ENCODE data around the gene DFFA. TPM values are rescaled to one million over a fixed set of nuclear protein-coding genes. Genes with fewer than 3 reads are reported as not detected.

The DFFA gene
- total and polyA plus RNA-seq, 2 of the 4 experiments (the other 2 are of a cell fraction), result 28.1 to 62.6 TPM

- Histone ChIP-seq H4K8ac (ENCODE audit: low read depth in 2 of 2, low read length in 2 of 2) (no peak overlapping the region), H4K91ac (ENCODE audit: insufficient read depth, low read depth, low read length) (no peak overlapping the region), H2AFZ (replicated peaks; ENCODE audit: low read length, poor library complexity) (no peak overlapping the region), H3K27ac (ENCODE audit: insufficient read depth, low read length) (no peak overlapping the region), H3K4me3 (ENCODE audit: insufficient read depth, low read depth, low read length) (no peak overlapping the region), H2AK5ac (ENCODE audit: low read depth, low read length) (no peak overlapping the region), H3K56ac (ENCODE audit: extremely low read depth, insufficient read depth, low read length) (no peak overlapping the region), H3K9me1 (ENCODE audit: insufficient read depth, low read length) (peaks cover 19% of the 10 kb centered on the region), H2BK15ac (ENCODE audit: low read depth, low read length) (no peak overlapping the region), H2BK120ac (ENCODE audit: low read depth, low read length) (no peak overlapping the region), H3K36me3 (ENCODE audit: control insufficient read depth, insufficient read depth, low read length) (no peaks in the 10 kb centered on the region), H3K4me1 (ENCODE audit: control insufficient read depth, insufficient read depth, low read length) (peaks cover 21% of the 10 kb centered on the region), H3K79me1 (ENCODE audit: low read depth in 1 of 2, low read length in 2 of 2) (peaks cover 25 to 63% of the 10 kb centered on the region in 2 experiments), H3K14ac (replicated peaks; ENCODE audit: low read depth, low read length) (no peak overlapping the region), H2AK9ac (replicated peaks; ENCODE audit: low read depth, low read length, poor library complexity) (no peak overlapping the region), H3K23ac (ENCODE audit: low read depth, low read length) (no peak overlapping the region), H3K9me3 (ENCODE audit: control insufficient read depth, insufficient read depth, low read length) (no peaks in the 10 kb centered on the region), H2BK20ac (ENCODE audit: low read depth, low read length) (no peak overlapping the region), H3K4ac (ENCODE audit: low read depth, low read length) (no peak overlapping the region), H4K5ac (ENCODE audit: low read depth, low read length) (no peak overlapping the region), H3K18ac (ENCODE audit: low read depth, low read length) (no peak overlapping the region), H2BK5ac (ENCODE audit: low read depth, low read length, poor library complexity, severe bottlenecking) (no peak overlapping the region), H3K9ac (ENCODE audit: low read depth, low read length) (no peak overlapping the region), H3K27me3 (ENCODE audit: control insufficient read depth, insufficient read depth, low read length) (no peaks in the 10 kb centered on the region), H3K4me2 (ENCODE audit: low read depth, low read length) (no peak overlapping the region), H4K20me1 (ENCODE audit: insufficient read depth, low read length) (peaks cover 13% of the 10 kb centered on the region)
- dilution Hi-C loops (cut with HindIII; ENCODE audit: low sequenced_read_pairs, unreplicated experiment) (no loop called here), in situ Hi-C loops (cut with MboI; ENCODE audit: low sequenced_read_pairs) (loop anchor here (5.0 kb wide), 1 partner anchor 361 kb away; no protein-coding TSS in a partner anchor), intact Hi-C loops (cut with micrococcal nuclease) (loop anchor here (1.0 to 2.0 kb wide), 3 partner anchors 360 to 506 kb away; partner anchors contain the start of gene TARDBP)
- no TSS peak for BruUV-seq (replicated peaks)
- DNase-seq, result no peak
- ChIA-PET CTCF (interaction anchor here (0.7 to 3.1 kb wide), 3 partner anchors 13 to 468 kb away, joined by 3 to 22 read pairs (median 3); no protein-coding TSS in a partner anchor), POLR2A (ENCODE audit: unreplicated experiment) (no interaction called here)
- TF ChIP-seq CTCF (conservative IDR thresholded peaks at IDR 0.05; ENCODE audit: low read depth, low read length) (no peak), CEBPB (IDR thresholded peaks at IDR 0.05; ENCODE audit: low read depth, low read length) (no peak), FOS (IDR thresholded peaks at IDR 0.05; ENCODE audit: low read depth, low read length) (no peak), RFX5 (IDR thresholded peaks at IDR 0.05; ENCODE audit: low read depth, low read length) (no peak), RAD21 (IDR thresholded peaks at IDR 0.05; ENCODE audit: low read length) (no peak), NFE2L2 (IDR thresholded peaks at IDR 0.05; ENCODE audit: low read depth, low read length) (no peak), MAFK (IDR thresholded peaks at IDR 0.05; ENCODE audit: low read depth, low read length) (no peak), MXI1 (IDR thresholded peaks at IDR 0.05; ENCODE audit: borderline replicate concordance, low read depth, low read length) (no peak), ELK1 (IDR thresholded peaks at IDR 0.05; ENCODE audit: borderline replicate concordance, low read depth, low read length) (no peak), CHD1 (IDR thresholded peaks at IDR 0.05; ENCODE audit: low read depth, low read length) (no peak), MAZ (IDR thresholded peaks at IDR 0.05; ENCODE audit: borderline replicate concordance, low read depth, low read length) (no peak), RCOR1 (IDR thresholded peaks at IDR 0.05; ENCODE audit: insufficient replicate concordance, low read length) (no peak), BHLHE40 (IDR thresholded peaks at IDR 0.05; ENCODE audit: low read depth, low read length) (no peak), SMC3 (IDR thresholded peaks at IDR 0.05; ENCODE audit: low read depth, low read length) (no peak), POLR2A (IDR thresholded peaks at IDR 0.05; ENCODE audit: low read depth, low read length) (no peak)
- TF ChIP-seq, protein P1, sequence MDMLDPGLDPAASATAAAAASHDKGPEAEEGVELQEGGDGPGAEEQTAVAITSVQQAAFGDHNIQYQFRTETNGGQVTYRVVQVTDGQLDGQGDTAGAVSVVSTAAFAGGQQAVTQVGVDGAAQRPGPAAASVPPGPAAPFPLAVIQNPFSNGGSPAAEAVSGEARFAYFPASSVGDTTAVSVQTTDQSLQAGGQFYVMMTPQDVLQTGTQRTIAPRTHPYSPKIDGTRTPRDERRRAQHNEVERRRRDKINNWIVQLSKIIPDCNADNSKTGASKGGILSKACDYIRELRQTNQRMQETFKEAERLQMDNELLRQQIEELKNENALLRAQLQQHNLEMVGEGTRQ (IDR thresholded peaks at IDR 0.05; ENCODE audit: low read depth, low read length), result no peak
- no peak for ATAC-seq (ENCODE audit: low read depth)
- WGBS, 2 experiments (ENCODE audit: extremely low coverage in 2 of 2, insufficient read length in 1 of 2), result 100% methylated on average over 2 of the region's 4 CpGs; no CpG with 5 or more reads in 1 of the 2 experiments
Observed at GRCh38 chr1:10506677-10507047, 34.3 kb upstream of the DFFA start.
